ENCODE data around the gene FEM1A. TPM values are rescaled to one million over a fixed set of nuclear protein-coding genes. Genes with fewer than 3 reads are reported as not detected.
A peak's percentile ranks its signal among the peaks of the same experiment; 100 is the strongest.

The FEM1A gene
- total and polyA plus RNA-seq, 2 of the 13 experiments (the other 11 are each of a cell fraction or from before 2014, with no cell fraction given): 3.2 to 10.8 TPM

DNA sequence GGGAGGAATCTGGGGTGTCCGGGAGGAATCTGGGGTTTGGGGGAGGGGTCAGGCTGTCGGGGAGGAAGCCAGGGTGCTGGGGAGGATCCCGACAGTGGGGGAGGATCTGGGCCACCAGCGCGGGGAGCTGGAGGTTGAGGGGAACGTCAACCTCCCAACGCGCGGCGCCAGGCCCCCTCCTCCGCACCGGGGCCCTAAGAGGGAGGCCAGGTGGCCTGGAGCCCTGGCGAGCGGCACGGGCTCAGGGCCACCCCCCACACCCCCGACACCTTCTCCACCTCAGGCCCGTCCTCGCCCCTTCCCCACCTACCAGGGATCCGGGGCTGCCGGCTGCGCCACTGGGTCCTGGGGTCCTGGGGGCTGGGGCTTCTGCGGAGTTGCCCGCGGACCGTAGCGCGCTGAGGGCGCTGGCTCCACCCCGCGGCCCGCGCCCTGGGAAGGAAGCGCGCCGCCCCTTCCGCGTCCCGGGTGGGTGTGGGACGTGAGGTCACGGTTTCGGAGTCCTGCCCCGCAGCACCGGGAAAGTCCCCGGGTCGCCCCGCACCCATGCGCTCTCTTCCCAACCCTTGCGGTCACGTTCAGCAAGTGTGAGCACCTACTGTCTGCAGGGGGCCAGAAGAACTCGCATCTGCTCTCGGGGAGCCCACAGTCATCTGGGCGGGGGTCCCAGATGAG, 39.9 kb downstream of the FEM1A start, which contains the start of gene TICAM1 (continued):
- TF ChIP-seq ARID2 (CRISPR knock-in tag; IDR thresholded peaks at IDR 0.05; ENCODE audit: borderline replicate concordance) (no peak), KLF9 (CRISPR knock-in tag; IDR thresholded peaks at IDR 0.05; ENCODE audit: low read depth) (no peak), ZNF891 (CRISPR knock-in tag; IDR thresholded peaks at IDR 0.05) (no peak), ZNF660 (CRISPR knock-in tag; IDR thresholded peaks at IDR 0.05; ENCODE audit: borderline replicate concordance, low read depth) (no peak), TAF1 (CRISPR knock-in tag; IDR thresholded peaks at IDR 0.05) (peak; percentile 47; the same call in 1 of the 2 replicates), HDAC1 (CRISPR knock-in tag; IDR thresholded peaks at IDR 0.05) (peak; percentile 65), ZMYM4 (CRISPR knock-in tag; IDR thresholded peaks at IDR 0.05) (peak; percentile 53), TEAD3 (CRISPR knock-in tag; optimal IDR thresholded peaks at IDR 0.05; ENCODE audit: borderline replicate concordance) (peak; percentile 20), XRCC5 (optimal IDR thresholded peaks at IDR 0.05; ENCODE audit: low read length) (peak; percentile 46), ZNF30 (CRISPR knock-in tag; IDR thresholded peaks at IDR 0.05) (0 out of 2 replicates have a peak, but pooled peaks have one; percentile 29), ZFP82 (CRISPR knock-in tag; IDR thresholded peaks at IDR 0.05; ENCODE audit: borderline replicate concordance) (0 out of 2 replicates have a peak, but pooled peaks have one; percentile 65), KAT8 (CRISPR knock-in tag; IDR thresholded peaks at IDR 0.05) (peak; percentile 49; the same call in 1 of the 2 replicates), MIER3 (CRISPR knock-in tag; IDR thresholded peaks at IDR 0.05; ENCODE audit: borderline replicate concordance) (0 out of 2 replicates have a peak, but pooled peaks have one; percentile 24)
- TF ChIP-seq, protein P1, sequence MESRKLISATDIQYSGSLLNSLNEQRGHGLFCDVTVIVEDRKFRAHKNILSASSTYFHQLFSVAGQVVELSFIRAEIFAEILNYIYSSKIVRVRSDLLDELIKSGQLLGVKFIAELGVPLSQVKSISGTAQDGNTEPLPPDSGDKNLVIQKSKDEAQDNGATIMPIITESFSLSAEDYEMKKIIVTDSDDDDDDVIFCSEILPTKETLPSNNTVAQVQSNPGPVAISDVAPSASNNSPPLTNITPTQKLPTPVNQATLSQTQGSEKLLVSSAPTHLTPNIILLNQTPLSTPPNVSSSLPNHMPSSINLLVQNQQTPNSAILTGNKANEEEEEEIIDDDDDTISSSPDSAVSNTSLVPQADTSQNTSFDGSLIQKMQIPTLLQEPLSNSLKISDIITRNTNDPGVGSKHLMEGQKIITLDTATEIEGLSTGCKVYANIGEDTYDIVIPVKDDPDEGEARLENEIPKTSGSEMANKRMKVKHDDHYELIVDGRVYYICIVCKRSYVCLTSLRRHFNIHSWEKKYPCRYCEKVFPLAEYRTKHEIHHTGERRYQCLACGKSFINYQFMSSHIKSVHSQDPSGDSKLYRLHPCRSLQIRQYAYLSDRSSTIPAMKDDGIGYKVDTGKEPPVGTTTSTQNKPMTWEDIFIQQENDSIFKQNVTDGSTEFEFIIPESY (CRISPR knock-in tag; IDR thresholded peaks at IDR 0.05): peak; percentile 34; the same call in 1 of the 2 replicates
- TF ChIP-seq, protein P2, sequence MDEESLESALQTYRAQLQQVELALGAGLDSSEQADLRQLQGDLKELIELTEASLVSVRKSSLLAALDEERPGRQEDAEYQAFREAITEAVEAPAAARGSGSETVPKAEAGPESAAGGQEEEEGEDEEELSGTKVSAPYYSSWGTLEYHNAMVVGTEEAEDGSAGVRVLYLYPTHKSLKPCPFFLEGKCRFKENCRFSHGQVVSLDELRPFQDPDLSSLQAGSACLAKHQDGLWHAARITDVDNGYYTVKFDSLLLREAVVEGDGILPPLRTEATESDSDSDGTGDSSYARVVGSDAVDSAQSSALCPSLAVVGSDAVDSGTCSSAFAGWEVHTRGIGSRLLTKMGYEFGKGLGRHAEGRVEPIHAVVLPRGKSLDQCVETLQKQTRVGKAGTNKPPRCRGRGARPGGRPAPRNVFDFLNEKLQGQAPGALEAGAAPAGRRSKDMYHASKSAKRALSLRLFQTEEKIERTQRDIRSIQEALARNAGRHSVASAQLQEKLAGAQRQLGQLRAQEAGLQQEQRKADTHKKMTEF (CRISPR knock-in tag; IDR thresholded peaks at IDR 0.05): peak; percentile 45; the same call in 1 of the 2 replicates
- TF ChIP-seq, protein P3, sequence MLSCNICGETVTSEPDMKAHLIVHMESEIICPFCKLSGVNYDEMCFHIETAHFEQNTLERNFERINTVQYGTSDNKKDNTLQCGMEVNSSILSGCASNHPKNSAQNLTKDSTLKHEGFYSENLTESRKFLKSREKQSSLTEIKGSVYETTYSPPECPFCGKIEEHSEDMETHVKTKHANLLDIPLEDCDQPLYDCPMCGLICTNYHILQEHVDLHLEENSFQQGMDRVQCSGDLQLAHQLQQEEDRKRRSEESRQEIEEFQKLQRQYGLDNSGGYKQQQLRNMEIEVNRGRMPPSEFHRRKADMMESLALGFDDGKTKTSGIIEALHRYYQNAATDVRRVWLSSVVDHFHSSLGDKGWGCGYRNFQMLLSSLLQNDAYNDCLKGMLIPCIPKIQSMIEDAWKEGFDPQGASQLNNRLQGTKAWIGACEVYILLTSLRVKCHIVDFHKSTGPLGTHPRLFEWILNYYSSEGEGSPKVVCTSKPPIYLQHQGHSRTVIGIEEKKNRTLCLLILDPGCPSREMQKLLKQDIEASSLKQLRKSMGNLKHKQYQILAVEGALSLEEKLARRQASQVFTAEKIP (CRISPR knock-in tag; IDR thresholded peaks at IDR 0.05; ENCODE audit: borderline replicate concordance): no peak
- TF ChIP-seq, protein P4, sequence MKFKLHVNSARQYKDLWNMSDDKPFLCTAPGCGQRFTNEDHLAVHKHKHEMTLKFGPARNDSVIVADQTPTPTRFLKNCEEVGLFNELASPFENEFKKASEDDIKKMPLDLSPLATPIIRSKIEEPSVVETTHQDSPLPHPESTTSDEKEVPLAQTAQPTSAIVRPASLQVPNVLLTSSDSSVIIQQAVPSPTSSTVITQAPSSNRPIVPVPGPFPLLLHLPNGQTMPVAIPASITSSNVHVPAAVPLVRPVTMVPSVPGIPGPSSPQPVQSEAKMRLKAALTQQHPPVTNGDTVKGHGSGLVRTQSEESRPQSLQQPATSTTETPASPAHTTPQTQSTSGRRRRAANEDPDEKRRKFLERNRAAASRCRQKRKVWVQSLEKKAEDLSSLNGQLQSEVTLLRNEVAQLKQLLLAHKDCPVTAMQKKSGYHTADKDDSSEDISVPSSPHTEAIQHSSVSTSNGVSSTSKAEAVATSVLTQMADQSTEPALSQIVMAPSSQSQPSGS (CRISPR knock-in tag; IDR thresholded peaks at IDR 0.05): 0 out of 2 replicates have a peak, but pooled peaks have one; percentile 11
- TF ChIP-seq, protein P5, sequence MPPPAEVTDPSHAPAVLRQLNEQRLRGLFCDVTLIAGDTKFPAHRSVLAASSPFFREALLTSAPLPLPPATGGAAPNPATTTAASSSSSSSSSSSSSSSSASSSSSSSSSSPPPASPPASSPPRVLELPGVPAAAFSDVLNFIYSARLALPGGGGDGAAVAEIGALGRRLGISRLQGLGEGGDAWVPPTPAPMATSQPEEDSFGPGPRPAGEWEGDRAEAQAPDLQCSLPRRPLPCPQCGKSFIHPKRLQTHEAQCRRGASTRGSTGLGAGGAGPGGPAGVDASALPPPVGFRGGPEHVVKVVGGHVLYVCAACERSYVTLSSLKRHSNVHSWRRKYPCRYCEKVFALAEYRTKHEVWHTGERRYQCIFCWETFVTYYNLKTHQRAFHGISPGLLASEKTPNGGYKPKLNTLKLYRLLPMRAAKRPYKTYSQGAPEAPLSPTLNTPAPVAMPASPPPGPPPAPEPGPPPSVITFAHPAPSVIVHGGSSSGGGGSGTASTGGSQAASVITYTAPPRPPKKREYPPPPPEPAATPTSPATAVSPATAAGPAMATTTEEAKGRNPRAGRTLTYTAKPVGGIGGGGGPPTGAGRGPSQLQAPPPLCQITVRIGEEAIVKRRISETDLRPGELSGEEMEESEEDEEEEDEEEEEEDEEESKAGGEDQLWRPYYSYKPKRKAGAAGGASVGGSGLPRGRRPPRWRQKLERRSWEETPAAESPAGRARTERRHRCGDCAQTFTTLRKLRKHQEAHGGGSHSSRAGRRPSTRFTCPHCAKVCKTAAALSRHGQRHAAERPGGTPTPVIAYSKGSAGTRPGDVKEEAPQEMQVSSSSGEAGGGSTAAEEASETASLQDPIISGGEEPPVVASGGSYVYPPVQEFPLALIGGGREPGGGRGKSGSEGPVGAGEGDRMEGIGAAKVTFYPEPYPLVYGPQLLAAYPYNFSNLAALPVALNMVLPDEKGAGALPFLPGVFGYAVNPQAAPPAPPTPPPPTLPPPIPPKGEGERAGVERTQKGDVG (CRISPR knock-in tag; IDR thresholded peaks at IDR 0.05; ENCODE audit: borderline replicate concordance): no peak
